GM12891 (cell line): ENCODE data around the gene C11orf65.

Source experiments
- PAX5 ChIP-seq: IDR thresholded peaks from 2 replicates; pipeline ENCODE4 v1.6.1; 2011; ENCODE audit warnings: low read length, moderate library complexity, mild to moderate bottlenecking; ENCODE audit not compliant: insufficient read depth, severe bottlenecking
- POLR2A ChIP-seq: IDR thresholded peaks from 2 replicates; pipeline ENCODE4 v1.6.1; 2011; ENCODE audit warnings: low read depth, low read length, control low read depth
- POLR2AphosphoS5 ChIP-seq: IDR thresholded peaks from 2 replicates; pipeline ENCODE4 v1.6.1; 2011; ENCODE audit warnings: low read depth, low read length, control low read depth
- TAF1 ChIP-seq: IDR thresholded peaks from 2 replicates; pipeline ENCODE4 v1.6.1; 2011; ENCODE audit warnings: low read depth, low read length, control low read depth

DNA sequence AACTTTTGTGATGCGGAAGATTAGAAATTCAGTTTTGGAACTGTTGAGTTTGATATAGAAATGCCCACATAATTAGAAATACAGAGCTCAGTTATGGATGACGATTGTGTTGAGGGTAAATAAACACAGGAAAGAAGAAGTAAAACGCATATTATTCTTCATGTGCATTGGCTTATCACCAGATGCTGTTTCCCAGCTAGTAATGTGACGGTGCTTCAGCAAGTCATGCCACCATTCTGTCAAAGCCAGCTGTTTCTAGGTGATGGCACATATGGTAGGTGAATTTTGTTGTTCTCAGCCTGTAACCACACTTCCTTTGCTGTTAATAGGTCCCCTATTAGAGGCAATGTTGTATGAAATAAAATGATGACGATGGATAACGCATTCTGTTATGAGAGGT, 68.9 kb downstream of the C11orf65 start:
- no peak for TF ChIP-seq POLR2AphosphoS5
- TF ChIP-seq TAF1 = no peak
- no peak for TF ChIP-seq POLR2A
- TF ChIP-seq PAX5 = no peak
